SH-SY5Y (cell line): Measurements from ENCODE around the gene PPEF1.

Source experiments
- GATA2 ChIP-seq: IDR thresholded peaks from 2 replicates; pipeline ENCODE4 v1.6.1; 2011; ENCODE audit warnings: mild to moderate bottlenecking, low read depth, low read length
- GATA3 ChIP-seq: IDR thresholded peaks from 2 replicates; pipeline ENCODE4 v1.6.1; 2011; ENCODE audit warnings: low read depth, mild to moderate bottlenecking, low read length, moderate library complexity

DNA sequence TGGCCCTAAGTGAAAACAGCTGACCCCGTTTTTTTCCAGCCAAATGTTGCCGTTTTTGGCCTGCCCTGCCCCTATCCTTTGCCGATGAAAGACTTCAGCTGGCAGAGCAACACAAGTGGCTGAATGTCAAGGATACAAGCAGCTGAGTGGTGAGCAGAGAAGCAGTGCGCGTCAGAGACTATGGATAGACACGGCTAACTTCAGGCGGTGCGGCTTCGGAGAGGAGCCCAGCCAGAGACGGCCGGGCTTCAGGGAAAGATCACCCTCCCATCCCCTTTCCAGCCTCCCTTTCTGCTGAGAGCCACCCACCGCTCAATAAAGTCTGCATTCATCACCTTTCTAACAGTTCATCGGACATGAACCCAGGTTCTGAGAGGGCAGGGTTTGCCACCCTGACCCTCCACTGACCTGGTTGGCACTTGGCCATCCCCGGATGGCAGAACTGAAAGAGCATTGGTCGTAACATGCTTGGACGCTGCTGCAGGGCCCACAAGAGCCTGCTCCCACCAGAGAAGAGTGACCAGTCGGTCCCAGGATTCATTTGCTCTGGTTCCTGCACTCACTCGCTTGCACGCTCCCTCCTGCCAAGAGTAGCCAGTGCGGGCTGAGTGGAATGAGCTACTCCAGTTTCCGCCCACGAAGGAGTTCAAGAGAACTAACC lies 125.8 kb downstream of the PPEF1 start:
- TF ChIP-seq GATA2, result no peak
- TF ChIP-seq GATA3, result no peak
